Measurements from ENCODE around the gene S100A13.
"Not testable (repeated sequence)": the region's sequence is repeated elsewhere in the genome, so short reads cannot be mapped to it uniquely, and the experiment has no call there.

S100A13 gene

DNA sequence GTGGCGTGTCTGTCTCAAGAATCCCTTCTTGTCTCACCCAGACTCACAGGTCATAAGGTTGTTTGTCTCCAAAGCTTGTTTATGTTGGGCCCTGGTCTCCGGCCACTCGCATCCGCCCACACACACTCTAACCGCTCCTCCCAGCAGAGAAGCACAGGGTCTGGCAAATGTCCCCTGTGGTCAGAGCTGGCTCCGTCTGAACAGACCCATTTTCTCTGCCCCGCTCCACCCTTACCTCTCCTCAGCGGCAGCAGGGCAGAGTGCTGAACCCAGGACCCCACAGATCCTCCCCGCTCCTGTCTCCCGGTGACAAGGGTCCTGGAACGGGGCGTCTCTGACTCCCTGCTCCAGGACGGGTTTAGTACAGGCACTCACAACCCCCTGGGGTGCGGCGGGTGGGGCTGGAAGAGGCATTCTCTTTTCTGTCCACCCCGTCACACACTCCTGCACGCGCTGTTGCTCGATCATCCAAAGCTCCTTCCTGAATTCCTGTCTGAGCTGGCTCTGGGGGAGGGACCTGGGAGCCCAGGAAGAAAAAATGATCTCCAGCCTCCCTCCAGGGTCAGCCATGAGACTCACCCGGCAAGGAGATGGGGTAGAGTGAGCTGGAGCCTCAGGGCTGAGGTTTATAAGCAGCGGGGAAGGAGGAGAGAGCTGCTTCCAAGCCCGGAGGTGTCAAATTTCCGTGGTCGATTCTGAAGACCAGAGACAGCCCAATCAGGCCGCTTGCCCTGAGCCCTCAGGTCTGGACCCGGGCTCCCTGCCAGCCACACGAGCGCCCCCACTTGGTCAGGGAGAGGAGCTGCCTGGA, at the start of gene S100A13:
TSS of gene S100A13 (minus strand) at position 602 of the 811 bp plus-strand sequence. CDS start 1,033 bp downstream, outside the sequence.
- DNase-seq, result peak; percentile 89

DNA sequence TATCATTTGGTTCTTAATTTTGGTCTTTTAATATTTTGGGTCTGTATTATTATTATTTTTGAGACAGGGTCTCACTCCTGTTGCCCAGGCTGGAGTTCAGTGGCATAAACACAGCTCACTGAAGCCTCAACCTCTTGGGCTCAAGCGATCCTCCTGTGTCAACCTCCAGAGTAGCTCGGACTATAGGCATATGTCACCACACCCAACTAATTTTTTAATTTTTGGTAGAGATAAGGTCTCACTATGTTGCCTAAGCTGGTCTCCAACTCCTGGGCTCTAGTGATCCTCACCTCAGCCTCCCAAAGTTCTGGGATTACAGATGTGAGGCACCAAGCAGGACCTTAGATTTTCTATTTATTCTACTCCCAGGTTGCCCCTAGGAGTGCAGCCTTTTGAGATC, 46.2 kb upstream of the S100A13 start:
- H3K36me3 Mint-ChIP-seq (ENCODE audit: low read depth), result peaks cover 2% of the 10 kb centered on the region
- H3K4me3 Mint-ChIP-seq, result no peak overlapping the region
- H3K27me3 Mint-ChIP-seq (ENCODE audit: low read depth, poor library complexity), result peaks cover 14% of the 10 kb centered on the region
- H3K9me3 Mint-ChIP-seq, result no peaks in the 10 kb centered on the region
- no peak for DNase-seq
- TF ChIP-seq, protein P1, sequence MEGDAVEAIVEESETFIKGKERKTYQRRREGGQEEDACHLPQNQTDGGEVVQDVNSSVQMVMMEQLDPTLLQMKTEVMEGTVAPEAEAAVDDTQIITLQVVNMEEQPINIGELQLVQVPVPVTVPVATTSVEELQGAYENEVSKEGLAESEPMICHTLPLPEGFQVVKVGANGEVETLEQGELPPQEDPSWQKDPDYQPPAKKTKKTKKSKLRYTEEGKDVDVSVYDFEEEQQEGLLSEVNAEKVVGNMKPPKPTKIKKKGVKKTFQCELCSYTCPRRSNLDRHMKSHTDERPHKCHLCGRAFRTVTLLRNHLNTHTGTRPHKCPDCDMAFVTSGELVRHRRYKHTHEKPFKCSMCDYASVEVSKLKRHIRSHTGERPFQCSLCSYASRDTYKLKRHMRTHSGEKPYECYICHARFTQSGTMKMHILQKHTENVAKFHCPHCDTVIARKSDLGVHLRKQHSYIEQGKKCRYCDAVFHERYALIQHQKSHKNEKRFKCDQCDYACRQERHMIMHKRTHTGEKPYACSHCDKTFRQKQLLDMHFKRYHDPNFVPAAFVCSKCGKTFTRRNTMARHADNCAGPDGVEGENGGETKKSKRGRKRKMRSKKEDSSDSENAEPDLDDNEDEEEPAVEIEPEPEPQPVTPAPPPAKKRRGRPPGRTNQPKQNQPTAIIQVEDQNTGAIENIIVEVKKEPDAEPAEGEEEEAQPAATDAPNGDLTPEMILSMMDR (IDR thresholded peaks at IDR 0.05), result no peak
- peaks cover 13% of the 10 kb centered on the region for H3K4me1 Mint-ChIP-seq
- no peak overlapping the region for H3K27ac Mint-ChIP-seq

More for the DNA sequence above, at the start of gene S100A13:
- Mint-ChIP-seq H3K9me3 (no peaks in the 10 kb centered on the region), H3K4me3 (peak within 1 kb of the TSS; percentile 93), H3K36me3 (ENCODE audit: low read depth) (peaks cover 47% of the 10 kb centered on the region), H3K4me1 (peaks cover 94% of the 10 kb centered on the region), H3K27me3 (ENCODE audit: low read depth, poor library complexity) (no peaks in the 10 kb centered on the region), H3K27ac (peak within 1 kb of the TSS; percentile 99)
- TF ChIP-seq, protein P1 (IDR thresholded peaks at IDR 0.05), result peak; percentile 78

DNA sequence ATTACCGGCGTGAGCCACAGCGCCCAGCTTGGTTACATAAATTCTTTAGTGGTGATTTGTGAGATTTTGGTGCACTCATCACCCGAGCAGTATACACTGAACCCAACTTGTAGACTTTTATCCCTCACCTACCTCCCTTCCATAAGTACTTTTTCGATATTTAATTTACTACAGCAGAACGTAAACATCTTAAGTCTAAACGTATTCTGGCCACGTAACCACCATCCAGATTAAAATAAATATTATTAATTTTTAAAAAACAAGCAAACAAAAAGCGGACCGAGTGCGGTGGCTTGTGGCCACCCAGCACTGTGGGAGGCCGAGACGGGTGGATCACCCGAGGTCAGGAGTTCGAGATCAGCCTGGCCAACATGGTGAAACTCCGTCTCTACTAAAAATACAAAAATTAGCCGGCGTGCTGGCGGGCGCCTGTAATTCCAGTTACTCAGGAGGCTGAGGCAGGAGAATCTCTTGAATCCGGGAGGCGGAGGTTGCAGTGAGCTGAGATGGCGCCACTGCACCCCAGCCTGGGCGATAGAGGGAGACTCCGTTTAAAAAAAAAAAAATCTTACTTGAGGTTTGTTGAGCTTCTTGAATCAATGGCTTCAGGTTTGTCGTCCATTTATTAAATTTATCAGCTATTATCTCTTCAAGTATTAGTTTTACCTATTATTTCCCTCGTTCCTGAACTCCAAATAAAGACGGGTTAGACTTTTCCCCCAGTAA, 44.5 kb upstream of the S100A13 start:
- DNase-seq, result peak; percentile 37

DNA sequence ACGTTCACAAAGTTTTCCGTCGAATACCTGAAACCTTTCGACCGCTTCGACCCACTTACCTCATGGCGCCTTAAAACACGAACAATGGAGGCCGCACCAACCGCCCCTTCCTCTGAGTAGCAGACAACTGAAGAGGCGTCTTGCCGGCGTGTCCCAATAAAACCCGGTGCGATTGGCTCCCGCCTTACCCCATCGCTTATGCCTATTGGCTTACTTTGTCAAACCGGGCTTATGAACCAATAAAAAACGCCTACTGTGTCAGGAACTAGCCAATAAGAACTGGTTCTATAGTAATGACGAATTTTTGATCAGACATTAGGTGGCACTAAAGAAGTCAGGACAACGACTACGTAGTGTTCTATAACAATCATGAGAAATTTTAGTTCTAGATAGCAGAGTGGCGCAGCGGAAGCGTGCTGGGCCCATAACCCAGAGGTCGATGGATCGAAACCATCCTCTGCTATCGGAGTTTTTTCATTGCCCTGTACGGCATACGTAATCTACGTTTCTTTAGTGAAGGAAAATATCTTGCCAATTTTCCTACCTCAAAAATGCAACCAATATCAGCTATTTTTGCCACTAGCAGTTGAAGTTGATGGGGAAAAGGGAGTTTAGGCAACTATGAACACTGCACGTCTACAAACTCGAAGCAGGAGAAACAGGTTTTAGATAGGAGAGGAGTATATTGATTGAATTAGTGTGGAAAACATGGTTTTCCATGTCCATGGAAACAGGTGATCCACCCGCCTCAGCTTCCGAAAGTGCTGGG, 43.7 kb upstream of the S100A13 start, which contains the start of gene ILF2:
TSS of gene ILF2 (minus strand) at position 135 of the 769 bp plus-strand sequence. CDS start at position 64, 71 bp downstream.
- no peaks in the 10 kb centered on the region for H3K9me3 Mint-ChIP-seq
- H3K27me3 Mint-ChIP-seq (ENCODE audit: low read depth, poor library complexity), result no peaks in the 10 kb centered on the region
- TF ChIP-seq, protein P1 (IDR thresholded peaks at IDR 0.05), result no peak

More for the DNA sequence above, 44.5 kb upstream of the S100A13 start:
- not testable (repeated sequence) for H3K4me3 Mint-ChIP-seq; H3K4me1 Mint-ChIP-seq; H3K27me3 Mint-ChIP-seq (ENCODE audit: low read depth, poor library complexity); H3K9me3 Mint-ChIP-seq; H3K27ac Mint-ChIP-seq
- H3K36me3 Mint-ChIP-seq (ENCODE audit: low read depth), result peaks cover 19% of the 10 kb centered on the region

DNA sequence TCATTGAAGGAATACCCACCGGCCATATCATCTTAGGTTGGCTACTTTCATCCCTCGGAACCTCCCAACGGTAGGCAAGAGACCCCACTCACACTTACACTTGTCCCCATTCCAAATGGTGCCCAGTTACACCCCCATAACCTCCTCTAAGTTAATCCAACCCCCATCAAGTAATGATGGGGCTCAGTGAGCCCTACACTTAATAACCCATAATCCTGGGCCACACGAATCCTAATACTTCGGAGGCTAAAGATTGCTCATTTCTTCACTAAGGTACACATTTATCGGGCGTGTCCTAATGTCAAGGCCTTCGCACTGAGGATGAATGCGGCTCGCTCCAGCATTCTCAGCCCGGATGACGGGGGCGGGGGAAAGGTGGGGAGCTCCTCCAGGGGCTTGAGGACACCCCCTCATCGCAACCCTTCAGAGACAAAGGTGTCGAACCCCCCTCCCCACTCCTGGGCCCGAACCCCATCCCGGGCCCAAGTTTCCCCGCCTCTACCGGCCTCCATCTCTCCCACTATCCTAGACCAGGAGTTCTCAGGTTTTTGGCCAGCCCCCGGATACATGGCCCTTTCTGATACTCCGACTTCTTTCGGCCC, 43.1 kb upstream of the S100A13 start:
- no peak overlapping the region for H3K27ac Mint-ChIP-seq
- H3K27me3 Mint-ChIP-seq (ENCODE audit: low read depth, poor library complexity), result no peaks in the 10 kb centered on the region
- TF ChIP-seq, protein P1 (IDR thresholded peaks at IDR 0.05), result no peak
- H3K9me3 Mint-ChIP-seq, result no peaks in the 10 kb centered on the region
- H3K36me3 Mint-ChIP-seq (ENCODE audit: low read depth), result peaks cover 33% of the 10 kb centered on the region
- H3K4me1 Mint-ChIP-seq, result peaks cover 8% of the 10 kb centered on the region
- H3K4me3 Mint-ChIP-seq, result no peak overlapping the region
- DNase-seq, result no peak

More for the DNA sequence above, 43.7 kb upstream of the S100A13 start, which contains the start of gene ILF2:
- peak within 1 kb of the TSS; percentile 68 for H3K27ac Mint-ChIP-seq
- H3K4me1 Mint-ChIP-seq, result peaks cover 8% of the 10 kb centered on the region
- peak; percentile 96 for DNase-seq
- no peak within 1 kb of the TSS for H3K4me3 Mint-ChIP-seq
- peaks cover 26% of the 10 kb centered on the region for H3K36me3 Mint-ChIP-seq (ENCODE audit: low read depth)

All from nephron progenitor cell (in vitro differentiated cells).